Measurements from ENCODE around the gene TMEM187. TPM values are rescaled to one million over a fixed set of nuclear protein-coding genes. Genes with fewer than 3 reads are reported as not detected.

TMEM187 gene
- total and polyA plus RNA-seq, 10 of the 15 experiments (the other 5 are each of a cell fraction or from before 2014, with no cell fraction given), result 0.45 to 8.5 (median 4.1) TPM

DNA sequence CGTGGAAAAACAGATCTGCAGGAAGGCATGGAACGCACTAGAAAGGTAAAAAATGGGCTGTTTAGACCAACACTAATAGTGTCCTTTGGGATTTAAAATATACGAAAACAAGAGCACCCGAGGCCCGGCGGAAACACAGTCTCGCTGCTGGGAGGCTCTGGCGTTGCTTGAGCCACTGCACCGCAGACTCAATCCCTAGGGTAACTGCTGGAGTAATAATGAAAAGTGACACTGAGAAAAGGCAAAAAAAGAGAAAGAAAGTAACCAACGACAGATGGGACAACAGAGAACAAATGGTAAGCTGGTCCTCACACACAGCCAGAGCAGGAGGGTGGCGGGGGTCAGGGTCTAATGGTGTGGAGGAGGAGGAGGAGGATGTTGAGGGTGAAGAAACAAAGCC is 31.8 kb downstream of the TMEM187 start:
- ChIA-PET SMC1A (ENCODE audit: uncharacterized antibody, unreplicated experiment) (interaction anchor here (0.8 to 4.0 kb wide), 5 partner anchors 8 to 31 kb away, joined by 3 to 27 read pairs (median 3); no protein-coding TSS in a partner anchor), POLR2A (interaction anchor here (0.6 to 2.5 kb wide), 9 partner anchors 16 to 497 kb away, joined by 3 to 10 read pairs (median 5); partner anchors contain the start of gene ARHGAP4), RAD21 (ENCODE audit: unreplicated experiment) (interaction anchor here (0.9 to 2.2 kb wide), 6 partner anchors 18 to 36 kb away, joined by 3 to 11 read pairs (median 6); partner anchors contain the start of genes HCFC1 and TMEM187), CTCF (interaction anchor here (0.8 to 2.8 kb wide), 4 partner anchors 9 to 31 kb away, joined by 3 to 14 read pairs (median 3); partner anchors contain the start of gene TMEM187)
- Histone ChIP-seq H2AFZ (ENCODE audit: control insufficient read depth, low read depth, low read length) (no peak overlapping the region), H3K36me3 (ENCODE audit: control insufficient read depth in 2 of 2, insufficient read depth in 2 of 2, low read length in 1 of 2) (no peaks in the 10 kb centered on the region), H3K79me2 (ENCODE audit: control insufficient read depth, insufficient read depth, low read length) (no peaks in the 10 kb centered on the region), H3K9me3 (replicated peaks; ENCODE audit: control insufficient read depth, insufficient read depth, low read length) (no peaks in the 10 kb centered on the region), H3K4me3 (no peak overlapping the region), H3K4me2 (ENCODE audit: control insufficient read depth, insufficient read depth) (peak overlapping the region; percentile 54), H3K27me3 (replicated peaks in 1 of 2; ENCODE audit: control insufficient read depth in 2 of 2, insufficient read depth in 2 of 2, low read length in 1 of 2) (no peaks in the 10 kb centered on the region), H3K4me1 (ENCODE audit: control insufficient read depth, insufficient read depth, low read length) (peaks cover 20% of the 10 kb centered on the region), H3K27ac (ENCODE audit: control insufficient read depth, insufficient read depth) (peak overlapping the region; percentile 62), H3K9ac (ENCODE audit: control insufficient read depth, insufficient read depth, low read length) (no peak overlapping the region), H4K20me1 (ENCODE audit: control insufficient read depth, insufficient read depth) (no peaks in the 10 kb centered on the region)
- peak; percentile 50 for ATAC-seq
- no TSS peak for BruUV-seq (replicated peaks)
- in situ Hi-C loops (cut with MboI) (no loop called here), intact Hi-C loops (cut with micrococcal nuclease; ENCODE audit: unreplicated experiment) (loop anchor here (1.0 kb wide), 1 partner anchor 20 kb away; no protein-coding TSS in a partner anchor)
- DNase-seq (ENCODE audit: low read depth, low spot score), result no peak
- 6% methylated on average over 11 of the region's 11 CpGs for WGBS (ENCODE audit: insufficient coverage, insufficient replicate concordance, low lambda C conversion rate, missing lambda C conversion rate)
- FAIRE-seq, result no peak
- TF ChIP-seq SKIL (IDR thresholded peaks at IDR 0.05; ENCODE audit: low read depth, poor library complexity, severe bottlenecking), result peak; percentile 47
- TF ChIP-seq POLR2A (IDR thresholded peaks at IDR 0.05; ENCODE audit: low read depth, low read length), result 0 out of 2 replicates have a peak, but pooled peaks have one; percentile 11
- TF ChIP-seq E2F4 (IDR thresholded peaks at IDR 0.05; ENCODE audit: low read depth, low read length), result no peak
- TF ChIP-seq, protein P1, sequence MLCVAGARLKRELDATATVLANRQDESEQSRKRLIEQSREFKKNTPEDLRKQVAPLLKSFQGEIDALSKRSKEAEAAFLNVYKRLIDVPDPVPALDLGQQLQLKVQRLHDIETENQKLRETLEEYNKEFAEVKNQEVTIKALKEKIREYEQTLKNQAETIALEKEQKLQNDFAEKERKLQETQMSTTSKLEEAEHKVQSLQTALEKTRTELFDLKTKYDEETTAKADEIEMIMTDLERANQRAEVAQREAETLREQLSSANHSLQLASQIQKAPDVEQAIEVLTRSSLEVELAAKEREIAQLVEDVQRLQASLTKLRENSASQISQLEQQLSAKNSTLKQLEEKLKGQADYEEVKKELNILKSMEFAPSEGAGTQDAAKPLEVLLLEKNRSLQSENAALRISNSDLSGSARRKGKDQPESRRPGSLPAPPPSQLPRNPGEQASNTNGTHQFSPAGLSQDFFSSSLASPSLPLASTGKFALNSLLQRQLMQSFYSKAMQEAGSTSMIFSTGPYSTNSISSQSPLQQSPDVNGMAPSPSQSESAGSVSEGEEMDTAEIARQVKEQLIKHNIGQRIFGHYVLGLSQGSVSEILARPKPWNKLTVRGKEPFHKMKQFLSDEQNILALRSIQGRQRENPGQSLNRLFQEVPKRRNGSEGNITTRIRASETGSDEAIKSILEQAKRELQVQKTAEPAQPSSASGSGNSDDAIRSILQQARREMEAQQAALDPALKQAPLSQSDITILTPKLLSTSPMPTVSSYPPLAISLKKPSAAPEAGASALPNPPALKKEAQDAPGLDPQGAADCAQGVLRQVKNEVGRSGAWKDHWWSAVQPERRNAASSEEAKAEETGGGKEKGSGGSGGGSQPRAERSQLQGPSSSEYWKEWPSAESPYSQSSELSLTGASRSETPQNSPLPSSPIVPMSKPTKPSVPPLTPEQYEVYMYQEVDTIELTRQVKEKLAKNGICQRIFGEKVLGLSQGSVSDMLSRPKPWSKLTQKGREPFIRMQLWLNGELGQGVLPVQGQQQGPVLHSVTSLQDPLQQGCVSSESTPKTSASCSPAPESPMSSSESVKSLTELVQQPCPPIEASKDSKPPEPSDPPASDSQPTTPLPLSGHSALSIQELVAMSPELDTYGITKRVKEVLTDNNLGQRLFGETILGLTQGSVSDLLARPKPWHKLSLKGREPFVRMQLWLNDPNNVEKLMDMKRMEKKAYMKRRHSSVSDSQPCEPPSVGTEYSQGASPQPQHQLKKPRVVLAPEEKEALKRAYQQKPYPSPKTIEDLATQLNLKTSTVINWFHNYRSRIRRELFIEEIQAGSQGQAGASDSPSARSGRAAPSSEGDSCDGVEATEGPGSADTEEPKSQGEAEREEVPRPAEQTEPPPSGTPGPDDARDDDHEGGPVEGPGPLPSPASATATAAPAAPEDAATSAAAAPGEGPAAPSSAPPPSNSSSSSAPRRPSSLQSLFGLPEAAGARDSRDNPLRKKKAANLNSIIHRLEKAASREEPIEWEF (IDR thresholded peaks at IDR 0.05; ENCODE audit: insufficient replicate concordance, low read depth, low read length), result peak; percentile 27
- peak in 1 of 2 experiments; percentile 19; a peak in 1 of 4 replicates for TF ChIP-seq EP300 (IDR thresholded peaks at IDR 0.05; ENCODE audit: borderline replicate concordance in 1 of 2, control insufficient read depth in 1 of 2, low read depth in 2 of 2, low read length in 2 of 2)
- peak; percentile 54; the same call in 1 of the 2 replicates for TF ChIP-seq ZNF384 (IDR thresholded peaks at IDR 0.05; ENCODE audit: borderline replicate concordance, low read depth, low read length)
- TF ChIP-seq IKZF1 (conservative IDR thresholded peaks at IDR 0.05), result peak; percentile 50; the same call in 1 of the 2 replicates
- TF ChIP-seq IKZF2 (IDR thresholded peaks at IDR 0.05), result peak; percentile 52 to 61
- peak; percentile 36; the same call in 1 of the 2 replicates for TF ChIP-seq MTA2 (IDR thresholded peaks at IDR 0.05; ENCODE audit: low read depth)
- 0 out of 2 replicates have a peak, but pooled peaks have one; percentile 8 for TF ChIP-seq PKNOX1 (IDR thresholded peaks at IDR 0.05)

All from GM12878 (cell line).